Measurements from ENCODE around the gene ANKRD53. TPM values are rescaled to one million over a fixed set of nuclear protein-coding genes. Genes with fewer than 3 reads are reported as not detected.
"Not testable (repeated sequence)": the region's sequence is repeated elsewhere in the genome, so short reads cannot be mapped to it uniquely, and the experiment has no call there.

The ANKRD53 gene
- total RNA-seq, 4 donors from 2014 or later: 0.18 to 0.76 TPM; not detected in 2

- WGBS, 2 donors: 1 to 2% methylated on average over 8 to 13 of the region's 49 CpGs
- peaks cover 14 to 42% (median 21%) of the 10 kb centered on the region in 3 donors for H3K4me1 ChIP-seq
- intact Hi-C loops (cut with DNase I): no loop called here
Observed at GRCh38 chr2:70994009-70994698, 15.7 kb downstream of the ANKRD53 start.

GRCh38 chr2:70994699-70995425 is 16.4 kb downstream of the ANKRD53 start, which contains the start of gene TEX261:
TSS of gene TEX261 (minus strand) at chr2:70994873. CDS start at chr2:70994757, 116 bp downstream.
- peak within 1 kb of the TSS; percentile 89 to 99 (median 96) for H3K4me3 ChIP-seq
- peaks cover 0 to 24% (median 5%) of the 10 kb centered on the region in 3 donors for H3K36me3 ChIP-seq
- H3K27me3 ChIP-seq: no peaks in the 10 kb centered on the region
- H3K9me3 ChIP-seq: no peaks in the 10 kb centered on the region
- DNase-seq: peak; percentile 61
- peak; percentile 38 to 68 (median 64) for TF ChIP-seq CTCF (IDR thresholded peaks at IDR 0.05)
- TF ChIP-seq POLR2A (IDR thresholded peaks at IDR 0.05): peak in 2 of 4 donors; percentile 44 to 50
- intact Hi-C loops (cut with DNase I): no loop called here
- peaks cover 14 to 42% (median 21%) of the 10 kb centered on the region in 3 donors for H3K4me1 ChIP-seq
- WGBS, 2 donors: 0% methylated on average over 6 to 9 of the region's 65 CpGs
- H3K27ac ChIP-seq: peak within 1 kb of the TSS; percentile 89 to 93 (median 90)

More at GRCh38 chr2:70994009-70994698, 15.7 kb downstream of the ANKRD53 start:
- Histone ChIP-seq H3K36me3 (peaks cover 0 to 31% (median 9%) of the 10 kb centered on the region in 3 donors), H3K27ac (peak overlapping the region; percentile 89 to 93 (median 90)), H3K4me3 (peak overlapping the region; percentile 89 to 99 (median 96)), H3K27me3 (no peaks in the 10 kb centered on the region), H3K9me3 (no peaks in the 10 kb centered on the region)
- TF ChIP-seq POLR2A (IDR thresholded peaks at IDR 0.05) (no peak), CTCF (IDR thresholded peaks at IDR 0.05) (no peak)
- no peak for DNase-seq

GRCh38 chr2:70995426-70995729 is 16.9 kb downstream of the ANKRD53 start:
- WGBS, 2 donors: 1 to 7% methylated on average over 5 to 11 of the region's 11 CpGs
- Histone ChIP-seq H3K27me3 (no peaks in the 10 kb centered on the region), H3K9me3 (no peaks in the 10 kb centered on the region), H3K4me1 (peaks cover 14 to 42% (median 21%) of the 10 kb centered on the region in 3 donors), H3K27ac (peak overlapping the region; percentile 81 to 93 (median 90)), H3K36me3 (peaks cover 0 to 19% (median 0%) of the 10 kb centered on the region in 3 donors), H3K4me3 (peak overlapping the region; percentile 89 to 99 (median 96))
- no peak for DNase-seq
- peak; percentile 24 to 47 (median 34) for TF ChIP-seq CTCF (IDR thresholded peaks at IDR 0.05)
- TF ChIP-seq POLR2A (IDR thresholded peaks at IDR 0.05): no peak
- intact Hi-C loops (cut with DNase I): no loop called here

- H3K27ac ChIP-seq; H3K36me3 ChIP-seq; intact Hi-C loops (cut with DNase I); H3K27me3 ChIP-seq; H3K9me3 ChIP-seq; H3K4me3 ChIP-seq; DNase-seq: not testable (repeated sequence)
- 93 to 96% methylated on average over 4 of the region's 4 CpGs for WGBS, 2 donors
- H3K4me1 ChIP-seq: peaks cover 3 to 33% (median 14%) of the 10 kb centered on the region in 3 donors
Observed at GRCh38 chr2:70998885-70999284, 20.5 kb downstream of the ANKRD53 start.

- peaks cover 0 to 29% (median 14%) of the 10 kb centered on the region in 3 donors for H3K4me1 ChIP-seq
- H3K27me3 ChIP-seq: no peaks in the 10 kb centered on the region
- H3K27ac ChIP-seq: no peak overlapping the region
- DNase-seq: no peak
- TF ChIP-seq CTCF (IDR thresholded peaks at IDR 0.05) (no peak), POLR2A (IDR thresholded peaks at IDR 0.05) (no peak)
- no peaks in the 10 kb centered on the region for H3K9me3 ChIP-seq
- no peaks in the 10 kb centered on the region for H3K36me3 ChIP-seq
- no peak overlapping the region for H3K4me3 ChIP-seq
- intact Hi-C loops (cut with DNase I): no loop called here
- 65 to 67% methylated on average over 2 of the region's 2 CpGs for WGBS, 2 donors
Observed at GRCh38 chr2:70999362-70999761, 20.9 kb downstream of the ANKRD53 start.

- WGBS, 2 donors: 97% methylated on average over 3 to 5 of the region's 10 CpGs
- H3K9me3 ChIP-seq; H3K27me3 ChIP-seq; H3K36me3 ChIP-seq; intact Hi-C loops (cut with DNase I); DNase-seq; H3K4me3 ChIP-seq; H3K27ac ChIP-seq: not testable (repeated sequence)
- peaks cover 0 to 29% (median 14%) of the 10 kb centered on the region in 3 donors for H3K4me1 ChIP-seq
Observed at GRCh38 chr2:70999931-71000330, 21.5 kb downstream of the ANKRD53 start.

Data from esophagus squamous epithelium (tissue), 5 donors.